Neutrophil (primary cell): ENCODE data around the gene BTRC.
"Not testable (repeated sequence)": the region's sequence is repeated elsewhere in the genome, so short reads cannot be mapped to it uniquely, and the experiment has no call there.

ENCODE experiments used
- H3K27ac ChIP-seq: fragments of 200-600 bp; sonication (generic); 2 replicates; pipeline ENCODE4 v1.5.1; 2016; ENCODE audit warnings: mild to moderate bottlenecking, moderate library complexity
- H3K27me3 ChIP-seq: fragments of 200-600 bp; sonication (generic); 2 replicates; pipeline ENCODE4 v1.6.0; 2016; ENCODE audit warnings: mild to moderate bottlenecking
- H3K36me3 ChIP-seq: fragments of 200-600 bp; sonication (generic); 2 replicates; pipeline ENCODE4 v1.5.1; 2017
- H3K4me1 ChIP-seq, 2 experiments: fragments of 200-600 bp in 1 of 2; sonication (generic) in 1 of 2; 1 replicate in 1 of 2; 2 replicates in 1 of 2; pipeline versions ENCODE4 v1.5.1 to v1.6.1; 2013 to 2016; ENCODE audit warnings: low read depth in 1 of 2, low read length in 1 of 2, mild to moderate bottlenecking in 1 of 2, moderate library complexity in 1 of 2; ENCODE audit not compliant: control insufficient read depth in 1 of 2, insufficient read depth in 1 of 2
- H3K4me3 ChIP-seq, 2 experiments: fragments of 200-600 bp in 1 of 2; sonication (generic) in 1 of 2; 1 replicate in 1 of 2; 2 replicates in 1 of 2; pipeline ENCODE4 v1.5.1; 2013 to 2016; ENCODE audit warnings: low read depth in 1 of 2, low read length in 1 of 2, mild to moderate bottlenecking in 1 of 2, moderate library complexity in 1 of 2
- H3K9me3 ChIP-seq: fragments of 200-600 bp; sonication (generic); 2 replicates; pipeline ENCODE4 v1.5.1; 2016
- CTCF ChIP-seq: fragments of 200-600 bp; sonication (generic); IDR thresholded peaks from 2 replicates; pipeline ENCODE4 v1.5.1; 2016; ENCODE audit warnings: antibody characterized with exemption

BTRC gene

GRCh38 chr10:101311185-101312066 is 42.5 kb upstream of the BTRC start:
- Histone ChIP-seq H3K27me3 (peaks cover 87% of the 10 kb centered on the region), H3K4me1 (no peaks in the 10 kb centered on the region), H3K36me3 (no peaks in the 10 kb centered on the region), H3K27ac (no peak overlapping the region), H3K4me3 (no peak overlapping the region), H3K9me3 (no peaks in the 10 kb centered on the region)
- no peak for TF ChIP-seq CTCF

- Histone ChIP-seq H3K36me3 (no peaks in the 10 kb centered on the region), H3K4me1 (no peaks in the 10 kb centered on the region), H3K4me3 (no peak overlapping the region), H3K9me3 (no peaks in the 10 kb centered on the region), H3K27ac (no peak overlapping the region), H3K27me3 (peaks cover 44% of the 10 kb centered on the region)
- TF ChIP-seq CTCF = no peak
Observed at GRCh38 chr10:101319241-101319915, 34.6 kb upstream of the BTRC start.

DNA sequence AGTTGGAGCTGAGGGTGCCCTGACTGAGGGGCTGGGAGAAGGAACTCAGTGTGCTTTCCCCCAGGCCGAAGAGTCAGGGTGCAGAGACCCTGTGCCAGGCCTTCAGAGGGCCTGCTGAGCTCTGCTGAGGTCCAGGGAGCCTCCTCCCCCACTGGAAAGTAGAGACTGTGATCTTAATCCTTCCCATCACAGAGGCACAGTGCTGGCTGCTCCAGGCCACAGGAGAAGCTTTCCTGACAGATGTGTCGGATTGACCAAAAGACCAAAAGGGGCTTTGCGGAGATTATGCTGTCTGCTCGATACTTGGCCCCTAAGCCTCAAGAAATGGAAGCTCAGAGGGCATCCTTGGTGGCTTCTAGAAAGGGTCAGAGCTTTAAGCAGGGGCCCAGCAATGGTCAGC is 32.9 kb upstream of the BTRC start:
- Histone ChIP-seq H3K27me3 (peaks cover 51% of the 10 kb centered on the region), H3K4me1 (no peaks in the 10 kb centered on the region), H3K9me3 (no peaks in the 10 kb centered on the region), H3K4me3 (no peak overlapping the region), H3K27ac (no peak overlapping the region), H3K36me3 (no peaks in the 10 kb centered on the region)
- TF ChIP-seq CTCF = no peak

DNA sequence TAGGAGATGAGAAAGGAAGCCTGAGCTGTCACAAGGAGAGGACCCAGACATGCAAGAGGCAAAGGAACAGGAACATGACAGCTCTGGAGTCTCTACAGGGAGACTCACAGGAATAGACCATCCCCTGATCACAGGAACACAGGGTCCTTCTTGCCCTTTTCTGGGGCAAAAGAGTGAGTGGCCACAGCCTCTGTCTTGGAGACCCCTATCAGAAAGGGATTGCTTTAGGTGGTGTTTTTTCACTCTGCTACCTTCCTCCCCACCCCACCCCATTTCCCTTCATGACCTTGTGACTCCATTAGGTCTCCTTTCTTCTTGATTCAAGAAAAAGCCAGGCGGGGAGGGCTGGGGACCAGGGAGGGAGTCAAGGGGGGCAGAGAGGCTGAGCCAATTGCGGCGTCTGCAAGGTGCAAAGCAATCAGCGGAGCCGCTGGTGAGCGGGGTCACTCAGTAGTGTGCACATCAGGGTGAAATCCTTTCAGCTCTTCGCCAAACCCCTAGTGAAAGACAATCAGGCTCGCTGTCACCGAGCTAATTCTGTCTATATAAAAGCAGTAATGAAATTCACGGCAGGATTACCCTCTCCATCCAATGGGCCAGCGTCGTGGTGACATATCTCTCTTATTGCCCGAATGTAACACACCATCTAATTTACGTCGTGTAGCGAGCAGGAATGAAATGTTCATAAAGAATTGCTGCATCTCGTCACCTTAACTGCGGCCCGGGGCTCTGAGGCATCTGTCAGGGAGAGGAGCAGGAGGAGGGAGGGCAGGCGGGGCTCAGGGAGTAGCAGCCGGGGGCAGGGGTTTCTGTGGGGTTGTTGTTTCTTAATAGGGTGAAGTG is 31.5 kb upstream of the BTRC start:
- Histone ChIP-seq H3K27me3 (peaks cover 62% of the 10 kb centered on the region), H3K4me1 (no peaks in the 10 kb centered on the region), H3K27ac (no peak overlapping the region), H3K9me3 (no peaks in the 10 kb centered on the region), H3K36me3 (no peaks in the 10 kb centered on the region), H3K4me3 (no peak overlapping the region)
- TF ChIP-seq CTCF = no peak

DNA sequence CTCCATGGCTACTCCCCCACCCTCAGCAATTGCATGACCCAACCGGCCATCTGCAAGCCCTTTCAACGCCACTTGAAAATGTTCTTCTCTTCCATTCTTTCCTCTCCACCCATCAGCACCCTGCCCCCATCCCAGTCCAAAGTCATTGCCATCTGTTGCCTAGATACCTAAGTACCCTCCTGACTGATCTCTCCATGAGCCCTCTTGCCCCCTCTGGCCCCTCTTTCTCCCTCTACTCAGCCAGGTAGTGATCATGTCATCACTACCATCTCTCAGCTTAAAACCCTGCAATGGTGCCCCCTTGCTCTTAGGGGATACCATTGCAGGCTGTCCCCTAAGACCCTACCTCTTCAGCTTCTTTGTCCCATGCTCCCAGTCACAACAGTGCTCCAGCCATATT is 30.5 kb upstream of the BTRC start:
- no peak overlapping the region for H3K27ac ChIP-seq

DNA sequence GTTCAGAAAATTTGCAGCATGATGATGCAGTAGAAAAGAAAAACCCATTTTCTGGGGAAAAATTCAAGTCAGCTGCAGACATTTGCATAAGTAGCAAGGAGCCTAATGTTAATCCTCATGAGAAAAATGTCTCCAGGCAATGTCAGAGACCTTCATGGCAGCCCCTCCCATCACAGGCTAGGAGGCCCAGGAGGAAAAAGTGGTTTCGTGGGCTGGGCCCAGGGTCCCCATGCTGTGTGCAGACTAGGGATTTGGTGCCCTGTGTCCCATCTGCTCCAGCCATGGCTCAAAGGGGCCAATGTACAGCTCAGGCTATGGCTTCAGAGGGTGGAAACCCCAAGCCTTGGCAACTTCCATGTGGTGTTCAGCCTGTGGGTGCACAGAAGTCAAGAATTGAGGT is 26.5 kb upstream of the BTRC start:
- not testable (repeated sequence) for H3K36me3 ChIP-seq, H3K27ac ChIP-seq, H3K4me3 ChIP-seq, H3K9me3 ChIP-seq, H3K4me1 ChIP-seq
- peaks cover 93% of the 10 kb centered on the region for H3K27me3 ChIP-seq

More for the DNA sequence above, 30.5 kb upstream of the BTRC start:
- no peaks in the 10 kb centered on the region for H3K4me1 ChIP-seq
- no peak overlapping the region for H3K4me3 ChIP-seq
- no peaks in the 10 kb centered on the region for H3K36me3 ChIP-seq
- TF ChIP-seq CTCF = no peak
- H3K9me3 ChIP-seq = no peaks in the 10 kb centered on the region
- H3K27me3 ChIP-seq = peaks cover 59% of the 10 kb centered on the region
